AG20443 (cell line): ENCODE results near the gene SLC11A2.
A peak's percentile ranks its signal among the peaks of the same experiment; 100 is the strongest.
"Not testable (repeated sequence)": the region's sequence is repeated elsewhere in the genome, so short reads cannot be mapped to it uniquely, and the experiment has no call there.

ENCODE experiments used
- DNase-seq: peaks from one replicate; pipeline ENCODE4 v3.0.0; 2012; ENCODE audit warnings: low spot score, mixed read lengths

SLC11A2 gene

DNA sequence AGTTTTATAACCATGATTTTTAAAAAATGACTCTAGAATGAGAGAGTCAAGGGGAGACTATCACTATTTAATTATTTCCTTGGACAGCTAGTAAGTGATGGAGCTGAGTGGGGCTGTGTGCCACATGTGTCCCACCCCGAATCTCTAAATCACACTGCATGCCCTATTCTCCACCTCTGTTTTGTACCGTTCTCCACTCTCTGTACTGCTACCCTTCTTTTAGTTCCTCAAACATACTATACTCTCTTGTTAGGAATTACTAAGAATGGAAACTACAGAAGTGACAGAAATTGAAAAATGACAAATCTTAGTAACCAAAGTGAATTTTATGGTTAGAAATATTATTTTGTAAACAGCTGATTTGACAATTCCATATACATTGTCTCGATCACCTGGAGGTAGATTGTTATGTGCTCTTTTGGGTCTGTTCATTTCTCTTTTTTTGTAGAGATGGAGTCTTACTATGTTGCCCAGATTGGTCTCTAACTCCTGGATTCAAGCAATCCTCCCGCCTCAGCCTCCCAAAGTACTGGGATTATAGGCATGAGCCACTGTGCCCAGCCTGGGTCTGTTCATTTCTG is 35.9 kb downstream of the SLC11A2 start:
- DNase-seq: no peak

DNA sequence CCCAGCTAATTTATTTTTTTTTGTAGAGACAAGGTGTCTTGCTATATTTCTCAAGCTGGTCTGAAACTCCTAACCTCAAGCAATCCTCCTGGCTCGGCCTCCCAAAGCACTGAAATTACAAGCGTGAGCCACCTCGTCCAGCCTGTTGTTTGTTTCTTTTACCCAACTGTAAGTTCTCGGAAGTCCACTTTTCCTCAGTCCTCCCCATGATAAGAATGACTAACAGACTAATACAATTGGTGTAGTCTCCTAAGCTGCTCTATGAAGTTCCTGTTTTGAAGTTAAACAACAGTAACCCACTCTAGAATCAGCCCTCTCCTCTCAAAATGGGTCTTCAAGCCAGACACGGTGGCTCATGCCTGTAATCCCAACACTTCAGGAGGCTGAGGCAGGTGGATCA is 37.3 kb downstream of the SLC11A2 start:
- no peak for DNase-seq

DNA sequence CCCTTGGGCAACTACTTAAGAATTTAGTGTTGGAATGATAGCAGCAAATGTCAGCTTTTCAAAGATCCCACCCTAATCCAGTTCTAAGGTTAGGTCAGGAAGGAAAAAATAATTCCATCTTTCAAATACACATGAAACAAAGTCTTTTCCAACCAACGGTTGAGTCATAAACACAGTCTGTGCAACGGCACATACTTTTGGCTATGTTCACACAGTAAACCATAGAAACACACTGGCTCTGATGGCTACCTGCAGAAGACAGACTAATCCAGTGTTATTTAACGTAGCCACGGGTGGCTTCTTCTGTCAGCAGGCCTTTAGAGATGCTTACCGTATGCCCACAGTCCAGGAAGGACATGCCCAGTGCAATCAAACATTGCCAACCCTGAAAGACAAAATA is 38.1 kb downstream of the SLC11A2 start:
- DNase-seq: peak; percentile 38

DNA sequence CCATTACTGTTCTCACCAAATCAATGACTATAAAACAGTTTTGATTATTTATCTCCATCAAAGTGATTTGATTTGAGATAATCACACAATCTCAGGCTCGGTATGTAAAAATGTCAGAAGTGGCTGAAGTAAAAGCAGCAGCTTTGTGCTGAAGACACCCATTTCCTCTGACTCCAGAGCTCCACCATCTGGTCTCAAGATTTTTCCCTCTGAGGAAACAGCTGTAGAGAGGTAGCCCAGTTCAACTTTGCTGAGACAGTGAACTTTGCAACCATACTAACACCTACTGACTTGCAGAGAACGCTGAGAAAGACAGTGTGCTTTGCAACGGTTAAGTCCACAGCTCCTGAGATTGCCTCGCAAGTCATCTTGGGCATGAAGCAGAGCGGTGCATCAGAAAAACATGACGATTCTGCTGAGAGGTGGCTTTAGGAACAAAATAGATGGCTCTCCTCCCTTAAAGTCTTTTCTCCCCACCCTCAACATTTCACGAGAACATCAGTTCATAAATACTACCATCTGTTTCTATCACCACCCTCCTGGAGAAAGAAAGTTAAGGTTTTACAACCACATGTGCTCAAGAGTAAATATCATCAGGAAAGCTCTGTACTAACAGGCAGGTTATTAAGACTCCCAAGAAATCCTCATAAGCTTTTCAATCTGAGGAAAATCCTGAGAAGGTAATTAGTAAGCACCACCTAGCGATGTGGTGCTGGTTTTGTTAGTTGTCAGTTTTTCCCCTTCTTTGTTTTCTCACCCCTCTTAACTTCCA is 39.0 kb downstream of the SLC11A2 start:
- peak; percentile 72 for DNase-seq

DNA sequence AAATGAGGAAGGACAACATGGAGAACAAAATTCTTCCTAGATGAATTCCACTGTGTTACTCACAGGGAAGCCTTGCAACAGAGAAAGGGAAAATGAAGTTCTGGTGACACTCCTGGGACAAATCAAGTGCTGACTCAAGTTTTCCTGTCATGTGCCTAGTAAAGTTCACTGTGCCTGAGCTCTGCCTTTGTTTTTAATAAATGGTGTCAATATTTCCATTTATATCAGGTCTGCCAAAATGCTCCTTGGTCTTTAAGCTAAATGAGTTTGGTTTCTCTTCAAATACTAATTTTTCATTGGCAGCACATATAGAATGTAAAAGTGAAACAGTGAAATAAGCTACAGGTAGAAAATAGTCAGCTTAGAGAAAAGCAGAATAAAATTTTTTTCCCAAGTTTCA is 40.9 kb downstream of the SLC11A2 start:
- DNase-seq: peak; percentile 71

DNA sequence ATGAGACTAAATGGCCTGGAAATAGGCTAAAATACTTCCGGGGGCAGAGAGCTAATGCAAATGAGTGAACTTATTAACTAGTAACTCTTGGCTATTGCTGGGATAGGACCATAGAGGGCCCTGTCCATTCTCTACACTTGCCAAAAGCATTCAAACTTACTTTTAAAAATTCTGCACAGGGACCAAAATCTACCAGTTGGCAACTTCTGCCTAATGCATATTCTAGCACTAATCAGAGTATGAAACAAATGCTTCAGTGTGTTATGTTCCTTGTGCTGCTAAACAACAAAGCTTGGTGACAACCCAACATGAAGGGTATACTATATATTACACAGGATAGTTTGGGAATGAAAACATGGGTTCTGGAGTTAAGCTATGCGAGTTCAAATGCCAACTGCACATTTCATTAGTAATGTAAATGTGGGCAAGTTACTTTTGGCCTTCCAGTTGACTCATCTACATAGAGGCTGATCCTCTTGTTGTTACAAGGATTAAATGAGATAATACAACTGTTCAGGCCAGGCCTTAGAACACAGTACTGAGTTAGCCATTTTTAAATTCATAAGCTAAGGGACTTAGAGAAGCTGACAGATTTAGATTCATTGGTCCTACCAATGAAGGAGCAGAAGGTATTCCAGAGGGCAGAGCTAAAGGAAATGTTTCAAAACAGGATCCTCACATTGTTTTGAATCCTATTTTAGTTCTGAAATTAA is 41.4 kb downstream of the SLC11A2 start:
- no peak for DNase-seq

DNA sequence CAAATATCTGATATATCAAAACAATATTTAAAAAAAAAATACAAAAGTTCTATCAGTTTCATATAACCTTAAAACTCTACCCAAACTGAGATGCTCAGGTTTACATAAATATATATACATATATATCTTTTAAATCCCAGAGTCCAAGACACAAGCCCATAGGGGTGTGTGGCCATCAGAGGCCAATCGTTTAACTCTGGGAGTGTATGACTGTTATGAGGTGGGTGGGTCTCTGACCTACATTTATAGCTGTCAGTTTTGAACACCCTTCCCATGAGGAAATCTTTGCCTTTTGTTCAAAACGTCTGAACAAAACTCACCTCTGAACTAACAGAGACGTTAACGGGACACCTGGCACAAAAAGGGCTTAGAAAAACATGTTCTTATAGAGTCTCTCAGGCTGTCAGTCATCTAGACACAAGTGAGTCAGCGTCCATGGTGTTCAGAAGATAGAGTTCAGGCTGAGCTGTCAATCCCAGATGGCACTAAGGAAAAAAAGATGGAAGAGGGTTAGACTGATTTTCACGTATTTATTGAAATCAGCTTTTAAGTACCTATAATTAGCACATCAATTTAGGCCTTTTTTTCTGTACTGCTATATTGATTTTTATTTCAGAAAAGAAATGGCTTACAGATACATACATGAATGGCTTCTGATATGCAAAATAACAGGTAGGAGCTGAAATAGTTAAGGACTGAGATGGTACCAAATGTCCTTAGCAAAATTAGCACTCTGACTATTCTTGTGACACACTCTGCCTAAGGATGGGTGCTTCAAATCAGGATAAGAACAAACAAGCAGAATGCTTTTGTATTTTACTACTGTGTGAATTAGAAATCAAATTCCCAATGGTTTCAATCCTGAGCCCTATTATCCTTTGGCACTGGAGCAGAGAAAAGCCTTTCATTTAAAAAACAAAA is 44.6 kb downstream of the SLC11A2 start:
- DNase-seq: no peak

DNA sequence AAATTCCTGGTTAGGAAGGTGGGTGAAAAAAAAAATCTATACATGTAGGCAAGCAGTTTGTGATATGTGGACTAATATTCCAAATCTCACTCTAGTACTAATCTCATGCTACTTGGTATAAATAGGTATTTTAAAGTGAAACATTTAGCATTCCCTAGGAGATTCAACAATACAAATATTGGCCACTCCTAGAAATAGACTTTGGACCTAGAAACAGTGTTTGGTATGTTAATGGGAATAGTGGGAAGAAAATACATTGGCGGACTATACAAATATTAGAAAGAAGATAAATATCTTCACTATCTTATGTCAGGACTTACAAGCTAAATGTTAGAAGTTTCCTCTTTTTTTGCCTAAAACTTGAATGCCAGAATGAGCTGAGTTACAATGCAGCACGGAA is 45.6 kb downstream of the SLC11A2 start:
- no peak for DNase-seq

DNA sequence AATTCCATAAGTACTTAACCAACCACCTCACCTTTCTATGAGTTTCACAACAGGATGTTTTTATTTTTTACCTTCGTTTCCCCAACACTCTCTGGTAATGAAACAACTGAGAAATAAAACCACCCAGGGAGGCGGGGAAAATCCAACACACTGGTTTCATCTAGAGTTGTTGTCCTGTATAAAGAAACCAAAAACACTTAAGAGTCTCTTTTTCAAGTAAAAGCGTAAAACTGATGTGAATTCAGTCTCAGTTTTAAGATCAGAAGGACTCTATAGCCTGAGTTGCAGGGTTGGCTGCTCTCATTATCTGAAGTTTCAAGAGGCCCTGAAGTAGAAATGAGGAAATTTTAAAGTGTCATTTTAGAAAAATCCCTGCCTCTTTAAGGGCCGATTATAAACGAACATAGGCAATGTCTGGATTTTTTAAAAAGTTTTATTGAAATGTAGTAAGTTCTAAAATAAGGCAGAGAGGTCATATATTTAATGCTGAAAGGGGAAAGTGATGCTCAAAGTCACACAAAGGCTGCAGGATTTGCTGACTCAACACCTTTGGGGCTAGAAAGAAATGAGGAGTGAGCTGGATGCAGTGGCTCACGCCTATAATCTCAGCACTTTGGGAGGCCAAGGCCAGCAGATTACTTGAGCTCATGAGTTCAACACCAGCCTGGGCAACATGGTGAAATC is 46.7 kb downstream of the SLC11A2 start:
- no peak for DNase-seq

DNA sequence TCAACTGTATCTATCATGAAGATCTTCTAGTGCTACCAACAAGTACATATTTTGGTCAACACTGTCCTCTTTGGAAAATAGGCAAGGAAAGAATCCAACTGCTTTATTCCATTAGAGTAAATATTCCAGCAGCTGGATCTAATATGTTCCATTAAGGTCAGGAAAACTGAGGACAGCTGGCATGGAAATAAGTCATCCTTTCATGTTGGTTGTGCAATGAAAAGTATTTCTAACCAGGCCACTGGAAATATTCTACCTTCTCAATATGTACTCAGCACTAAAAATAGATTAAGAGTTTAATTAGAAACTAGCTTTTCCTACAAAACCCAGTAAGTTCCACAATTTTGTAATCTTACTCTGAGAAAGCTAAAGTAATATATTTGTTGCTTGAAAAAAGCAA is 54.2 kb downstream of the SLC11A2 start:
- DNase-seq: peak; percentile 65

DNA sequence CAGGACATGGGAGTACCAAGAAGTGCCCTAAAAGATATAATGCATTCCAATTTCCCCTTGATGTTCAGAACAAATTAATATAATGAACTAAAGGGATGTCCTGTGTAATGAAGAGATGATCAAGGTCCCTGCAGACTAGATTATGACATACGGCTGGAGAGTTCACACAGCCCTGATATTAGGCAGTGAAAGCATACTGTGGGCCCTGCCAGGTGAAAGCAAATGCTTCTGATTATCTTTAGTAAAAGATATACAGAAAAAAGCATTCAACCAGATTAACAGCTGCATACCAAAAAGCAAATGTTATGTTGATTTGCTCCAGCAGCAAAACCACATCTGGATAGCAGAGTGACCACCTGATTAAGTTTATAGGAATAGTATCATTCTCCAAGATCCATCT is 61.8 kb downstream of the SLC11A2 start:
- DNase-seq: no peak

DNA sequence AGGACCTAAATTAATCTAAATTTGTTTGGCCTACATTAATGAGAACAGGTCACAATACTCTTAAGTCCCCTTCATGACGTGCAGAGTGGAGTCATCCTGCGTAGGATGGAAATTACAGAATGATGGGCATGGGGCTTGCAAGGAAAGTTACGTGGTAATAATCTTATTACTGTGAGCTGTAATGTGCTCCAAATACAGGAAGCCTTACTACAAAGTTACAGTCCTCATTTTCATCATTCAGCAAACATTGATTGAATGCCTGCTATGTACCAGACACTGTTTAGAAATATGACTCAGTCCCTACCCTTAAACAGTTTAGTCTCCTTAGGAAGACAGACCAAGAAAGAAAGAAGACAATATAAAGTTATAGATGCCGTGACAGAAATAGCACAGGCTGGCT is 64.5 kb downstream of the SLC11A2 start:
- no peak for DNase-seq

DNA sequence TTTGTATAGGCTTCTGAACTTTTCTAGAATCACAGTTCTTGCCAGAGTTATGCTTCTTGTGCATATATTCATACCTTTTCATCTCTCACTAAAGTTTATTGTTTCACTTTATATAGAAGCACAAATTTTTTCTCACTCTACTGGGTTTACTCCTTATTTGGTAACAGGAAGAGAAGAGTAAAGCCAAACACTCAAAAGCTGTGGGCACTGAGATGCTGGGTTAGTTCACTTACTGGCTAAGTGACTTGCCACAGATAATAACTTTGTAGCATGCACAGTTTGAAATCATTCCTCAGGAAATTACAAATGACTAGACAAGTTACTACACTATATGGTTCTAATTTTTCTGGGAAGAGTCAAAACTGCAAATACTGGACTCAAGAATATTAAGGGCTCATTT is 66.1 kb downstream of the SLC11A2 start:
- DNase-seq: no peak

DNA sequence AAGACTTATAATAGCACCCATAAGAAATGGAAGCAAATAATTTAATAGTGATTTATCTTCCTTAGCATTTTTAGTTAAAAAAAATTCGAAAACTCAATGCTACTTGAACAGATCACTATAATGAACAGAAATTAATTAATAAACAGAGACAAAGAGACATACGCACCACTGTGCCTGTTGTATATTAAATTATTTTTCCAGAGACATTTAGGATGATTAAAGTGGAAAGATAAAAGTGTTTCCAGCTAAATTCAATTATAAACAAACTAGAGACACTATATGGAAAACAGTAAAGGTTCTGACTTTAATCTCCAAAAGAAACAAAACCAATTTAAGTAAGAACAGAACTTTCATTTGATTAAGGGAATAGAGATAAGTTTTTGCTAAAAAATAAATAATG is 70.5 kb downstream of the SLC11A2 start:
- no peak for DNase-seq

DNA sequence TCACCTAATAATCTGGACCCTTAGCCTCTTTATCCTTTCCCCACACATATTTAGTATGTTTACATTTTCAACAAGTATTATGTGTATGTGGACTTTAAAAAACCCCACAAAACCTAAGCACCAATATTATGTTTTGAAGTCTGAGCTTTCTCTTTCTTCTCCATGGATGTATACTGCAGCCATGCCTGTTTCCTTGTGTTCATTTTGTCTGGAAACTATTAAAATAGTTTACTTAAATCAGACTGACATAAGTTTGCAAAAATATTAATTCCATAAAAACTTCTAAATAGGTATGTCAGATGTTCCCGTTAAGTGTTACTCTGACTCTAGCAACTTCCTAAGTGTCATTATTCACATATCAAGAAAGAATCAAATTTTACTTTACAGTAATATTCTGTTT is 70.9 kb downstream of the SLC11A2 start:
- no peak for DNase-seq

DNA sequence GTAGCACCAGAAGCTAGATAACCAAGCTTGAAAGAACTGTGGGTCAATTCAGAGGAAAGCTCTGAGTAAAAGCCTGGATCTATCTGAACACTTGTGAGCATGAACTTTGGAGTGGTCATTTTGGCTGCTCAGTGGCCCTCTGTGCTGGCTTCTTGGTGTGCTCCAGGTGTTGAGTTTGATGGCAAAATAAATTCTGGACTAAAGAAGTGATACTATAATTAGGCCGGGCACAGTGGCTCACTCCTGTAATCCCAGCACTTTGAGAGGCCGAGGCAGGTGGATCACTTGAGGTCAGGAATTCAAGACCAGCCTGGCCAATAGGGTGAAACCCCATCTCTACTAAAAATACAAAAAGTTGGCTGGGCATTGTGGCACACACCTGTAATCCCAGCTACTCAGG is 71.4 kb downstream of the SLC11A2 start:
- DNase-seq: not testable (repeated sequence)

DNA sequence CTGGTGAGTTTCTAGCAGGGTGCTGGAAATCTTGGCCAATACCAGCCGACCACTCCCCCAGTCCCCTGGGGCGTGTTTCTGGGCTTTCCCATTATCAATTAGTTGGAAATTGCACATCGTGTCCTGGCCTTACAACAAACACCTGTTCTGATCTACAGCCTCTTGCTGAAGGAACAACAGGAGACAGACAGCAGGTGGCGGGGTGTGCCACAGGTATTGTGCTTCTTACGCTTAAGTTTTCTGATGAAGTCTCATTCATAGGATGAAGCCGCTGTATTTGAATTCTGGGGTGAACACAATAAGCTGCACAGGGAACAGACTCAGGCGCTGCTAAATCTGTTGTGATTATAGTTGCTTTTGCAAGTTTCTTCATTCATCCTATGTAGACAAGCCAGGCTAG is 73.1 kb downstream of the SLC11A2 start:
- DNase-seq: no peak

DNA sequence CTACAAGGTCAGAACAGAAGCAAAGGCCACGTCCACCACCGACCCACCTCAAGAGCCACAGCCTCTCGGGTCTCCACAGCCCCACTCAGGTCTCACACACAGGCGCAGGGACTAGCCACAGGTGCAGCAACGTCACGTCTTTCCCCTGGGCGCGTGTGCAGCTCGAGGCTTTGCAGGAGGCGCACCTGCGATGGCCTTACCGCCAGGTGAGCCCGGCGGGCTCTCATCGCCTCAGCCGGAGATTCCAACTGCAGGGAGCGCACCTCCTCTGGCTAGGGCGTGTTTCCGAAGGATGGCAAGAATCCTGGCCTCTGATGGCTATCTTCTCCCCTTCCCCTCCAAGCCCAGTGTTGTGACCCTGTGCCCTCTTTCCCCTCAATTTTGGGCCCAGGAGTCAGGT is 73.7 kb downstream of the SLC11A2 start, which contains the start of gene HIGD1C:
TSS of gene HIGD1C (plus strand) at position 35 of the 400 bp plus-strand sequence. CDS start 1,455 bp downstream, outside the sequence.
- DNase-seq: no peak

DNA sequence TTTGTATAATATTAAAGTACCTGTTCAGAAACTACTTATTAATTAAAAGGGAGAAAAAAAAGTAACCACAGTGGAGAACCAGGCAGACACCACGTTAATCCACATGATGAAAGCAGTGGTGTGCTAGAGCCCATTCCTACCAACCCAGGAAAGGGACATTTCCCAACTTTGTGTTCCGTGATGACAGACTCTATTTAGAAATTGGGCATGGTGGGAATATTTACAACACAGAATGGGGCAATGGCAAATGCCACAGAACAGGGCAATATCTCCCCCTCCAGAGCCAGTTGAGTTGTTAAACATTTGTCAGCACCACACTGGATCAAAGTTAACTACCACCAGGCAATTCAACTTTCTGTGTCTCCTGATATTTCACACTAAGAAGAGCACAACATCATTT is 75.1 kb downstream of the SLC11A2 start:
- no peak for DNase-seq

DNA sequence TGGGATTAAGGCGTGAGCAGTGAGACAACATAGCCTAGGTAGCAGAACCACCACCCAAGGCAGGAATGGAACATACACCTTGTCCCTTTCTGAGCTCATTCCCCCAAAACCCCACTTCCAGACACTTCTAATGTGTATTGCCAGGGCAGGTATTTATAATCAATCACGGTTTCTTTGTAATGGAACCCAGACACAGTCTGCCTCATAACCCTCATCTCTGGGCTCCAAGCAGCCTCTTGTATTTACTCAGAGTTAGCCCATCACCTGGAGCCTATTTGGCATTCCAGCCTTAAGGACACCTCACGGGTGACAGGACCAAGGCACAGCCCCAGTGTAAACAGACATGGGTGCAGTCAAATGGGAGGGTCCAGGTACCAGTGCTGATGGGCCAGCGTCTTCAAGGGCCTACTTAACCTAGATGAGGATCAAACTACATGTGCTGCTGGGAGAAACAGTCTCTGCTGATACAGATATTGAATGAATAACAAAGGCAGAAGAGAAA is 76.3 kb downstream of the SLC11A2 start:
- no peak for DNase-seq

DNA sequence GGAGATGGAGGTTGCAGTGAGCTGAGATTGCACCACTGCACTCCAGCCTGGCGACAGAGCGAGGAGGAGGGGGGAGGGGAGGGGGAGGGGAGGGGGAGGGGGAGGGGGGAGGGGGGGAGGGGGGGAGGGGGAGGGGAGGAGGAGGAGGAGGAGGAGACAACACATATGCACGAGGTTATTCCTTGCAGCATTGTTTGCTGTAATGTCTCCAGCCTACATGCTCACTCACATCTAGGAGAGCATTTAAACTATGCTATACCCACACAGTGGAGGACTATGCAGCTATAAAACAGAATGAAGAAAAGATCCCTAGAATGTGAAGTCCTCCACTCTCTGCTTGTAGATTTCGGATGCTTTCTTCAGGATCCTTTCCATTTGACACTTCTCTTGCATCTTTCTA is 77.4 kb downstream of the SLC11A2 start:
- DNase-seq: no peak
